Measurements from ENCODE around the gene BSND.
"Not testable (repeated sequence)": the region's sequence is repeated elsewhere in the genome, so short reads cannot be mapped to it uniquely, and the experiment has no call there.

The BSND gene

DNA sequence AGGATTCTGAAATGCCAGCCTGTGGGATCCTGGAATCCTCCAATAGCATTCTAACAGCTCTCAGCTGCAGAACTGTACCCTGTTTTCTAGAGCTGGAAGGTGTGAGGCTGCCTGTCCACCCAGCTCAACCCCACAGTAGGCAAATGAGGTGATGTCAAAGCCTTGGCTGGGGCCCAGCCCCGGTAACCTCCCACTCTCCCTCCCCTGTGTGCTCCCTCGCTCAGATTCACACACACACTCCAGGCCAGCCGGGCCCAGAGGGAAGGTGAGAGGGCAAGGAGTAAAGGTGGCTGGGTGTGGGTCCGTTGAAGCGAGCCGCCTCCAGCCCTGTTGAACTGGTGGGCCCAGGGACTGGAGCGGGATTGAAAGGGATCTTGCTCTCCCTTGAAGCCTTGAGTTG is at the start of gene BSND:
BSND (plus strand) TSS at position 257 of the 400 bp plus-strand sequence. CDS start 254 bp downstream, outside the sequence.
- no peak for DNase-seq

DNA sequence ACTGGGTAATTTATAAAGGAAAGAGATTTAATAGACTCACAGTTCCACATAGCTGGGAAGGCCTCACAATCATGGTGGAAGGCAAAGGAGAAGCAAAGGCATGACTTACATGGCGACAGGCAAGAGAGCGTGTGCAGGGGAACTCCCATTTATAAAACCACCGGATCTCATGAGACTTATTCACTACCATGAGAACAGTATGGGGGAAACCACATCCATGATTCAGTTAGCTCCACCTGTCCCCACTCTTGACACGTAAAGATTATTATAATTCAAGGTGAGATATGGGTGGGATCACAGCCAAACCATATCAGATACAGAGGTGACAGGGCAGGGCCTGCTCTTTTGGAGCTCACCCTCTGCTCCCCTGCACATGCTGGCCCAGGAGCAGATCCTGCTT is 49.7 kb upstream of the BSND start:
- no peak for DNase-seq

DNA sequence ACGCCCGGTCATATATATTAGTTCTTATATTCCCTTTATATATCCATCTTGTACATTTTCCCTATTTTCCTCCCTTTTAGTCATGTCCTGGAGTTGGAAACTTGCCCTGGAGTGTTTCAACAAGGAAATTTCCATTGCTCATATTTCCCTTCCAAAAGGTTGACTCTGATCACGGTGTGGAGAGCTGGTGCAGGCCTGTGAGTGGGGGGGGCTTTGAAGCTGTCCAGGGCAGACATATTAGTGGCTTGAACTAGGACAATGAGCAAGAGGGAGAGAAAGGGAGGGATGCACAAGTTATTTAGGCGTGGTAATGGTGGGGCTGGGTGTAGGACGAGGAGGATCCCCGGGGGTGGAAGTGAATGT is 48.7 kb upstream of the BSND start:
- no peak for DNase-seq

DNA sequence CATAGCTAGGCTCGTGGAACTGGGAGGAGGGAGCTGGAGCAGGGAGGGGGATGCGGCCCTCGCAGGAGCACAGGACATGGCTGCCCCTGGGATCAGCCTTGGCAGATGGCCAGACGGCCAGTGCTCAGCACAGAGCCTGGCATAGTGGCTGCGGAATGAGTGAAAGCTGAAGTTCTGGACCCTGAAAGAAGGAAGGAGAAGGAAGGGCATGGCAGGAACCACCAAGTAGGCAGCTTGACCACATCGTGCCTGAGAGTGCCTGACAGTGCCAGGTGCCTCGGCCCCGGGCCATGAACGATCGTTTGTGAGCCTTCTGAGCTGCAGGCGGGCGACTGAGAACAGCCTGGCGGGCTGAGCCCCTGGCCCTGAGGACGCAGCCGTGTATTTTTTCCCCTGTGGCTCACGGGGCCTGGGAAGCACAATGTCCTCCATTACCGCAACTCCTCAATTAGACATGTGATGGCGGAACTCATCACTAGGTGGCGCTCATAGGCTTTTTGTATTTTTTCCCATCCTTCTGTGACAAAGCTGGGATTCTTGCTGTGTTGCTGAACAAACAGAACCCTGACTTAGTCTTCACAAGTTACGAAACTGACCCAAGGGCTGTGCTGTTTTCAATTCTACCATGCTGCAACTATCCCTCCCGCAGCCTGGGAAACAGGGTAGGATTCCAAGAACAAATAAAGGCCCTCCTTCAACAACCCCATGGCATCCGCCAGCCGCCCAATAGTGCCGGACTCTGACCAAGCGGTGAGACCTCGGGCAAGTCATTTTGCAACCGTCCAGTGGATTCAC is 48.2 kb upstream of the BSND start:
- peak; percentile 29 for DNase-seq

DNA sequence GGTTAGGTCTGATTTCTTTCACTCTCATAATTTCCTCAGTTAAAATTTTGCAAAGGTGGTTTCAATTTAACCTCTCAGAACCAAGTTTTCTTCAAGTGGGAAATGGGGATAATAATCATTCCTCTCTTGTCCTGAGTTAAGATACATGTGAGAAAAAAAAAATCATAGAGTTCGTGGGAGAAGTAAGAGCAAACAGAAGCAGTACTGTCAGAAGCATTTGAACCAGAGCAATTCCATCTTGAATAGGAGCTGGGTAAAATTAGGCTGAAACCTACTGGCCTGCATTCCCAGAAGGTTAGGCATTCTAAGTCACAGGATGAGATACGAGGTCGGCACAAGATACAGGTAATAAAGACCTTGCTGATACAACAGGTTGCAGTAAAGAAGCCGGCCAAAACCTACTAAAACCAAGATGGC is 46.9 kb upstream of the BSND start:
- DNase-seq = no peak

DNA sequence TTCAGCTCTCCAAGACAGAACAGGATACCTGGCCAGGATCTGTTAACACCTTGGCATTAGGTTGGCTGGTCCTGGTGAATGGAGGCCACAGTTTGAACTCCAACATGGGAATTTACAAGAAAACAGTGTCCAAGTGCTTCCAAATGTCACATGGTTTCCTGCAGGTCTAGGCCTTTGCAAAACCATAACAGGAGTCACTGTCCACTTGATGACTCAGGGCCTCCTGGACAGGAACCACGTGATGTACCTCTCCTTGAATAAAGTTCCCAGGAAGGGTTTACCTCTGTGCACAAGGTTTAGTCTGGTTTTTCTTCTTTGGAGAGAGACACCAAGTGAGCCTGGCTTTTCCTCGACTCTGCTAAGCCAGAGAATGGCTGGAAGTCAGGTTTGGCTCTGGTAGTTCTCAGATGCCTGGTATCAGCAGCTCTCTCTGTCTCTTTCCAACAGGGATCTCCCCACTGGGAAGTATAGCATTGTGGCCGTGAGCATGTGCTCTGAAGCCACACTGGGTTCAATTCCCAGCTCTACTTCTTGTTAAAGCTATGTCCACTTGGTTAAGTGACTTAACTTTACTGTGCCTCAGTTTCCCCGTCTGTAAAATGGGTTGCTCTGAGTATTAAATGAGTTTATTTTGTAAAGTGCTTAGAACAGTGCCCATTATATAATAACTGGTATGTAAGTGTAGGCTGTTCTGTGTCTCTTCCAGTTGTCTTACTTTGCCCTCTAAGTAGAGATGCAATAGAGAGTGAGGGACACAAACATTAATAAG is 45.6 kb upstream of the BSND start:
- no peak for DNase-seq

DNA sequence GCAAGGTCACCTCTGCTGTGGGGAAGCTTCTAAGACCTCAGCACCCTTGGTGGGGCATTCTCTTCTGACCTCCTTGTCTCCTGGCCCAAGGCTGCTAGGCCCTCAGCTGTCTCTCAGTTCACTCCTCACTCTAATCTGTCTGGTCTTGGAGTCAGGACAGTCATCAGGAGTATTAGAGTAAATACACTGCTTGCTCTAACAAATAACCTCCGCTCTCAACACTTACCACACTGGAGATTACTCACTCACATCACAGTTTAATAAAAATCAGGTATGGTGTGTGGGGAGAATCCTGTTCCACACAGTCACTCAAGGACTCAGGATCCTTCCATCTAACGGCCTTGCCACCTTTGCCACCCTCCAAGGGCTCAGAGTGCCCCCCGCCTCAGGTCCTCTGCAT is 44.9 kb upstream of the BSND start:
- DNase-seq = no peak

DNA sequence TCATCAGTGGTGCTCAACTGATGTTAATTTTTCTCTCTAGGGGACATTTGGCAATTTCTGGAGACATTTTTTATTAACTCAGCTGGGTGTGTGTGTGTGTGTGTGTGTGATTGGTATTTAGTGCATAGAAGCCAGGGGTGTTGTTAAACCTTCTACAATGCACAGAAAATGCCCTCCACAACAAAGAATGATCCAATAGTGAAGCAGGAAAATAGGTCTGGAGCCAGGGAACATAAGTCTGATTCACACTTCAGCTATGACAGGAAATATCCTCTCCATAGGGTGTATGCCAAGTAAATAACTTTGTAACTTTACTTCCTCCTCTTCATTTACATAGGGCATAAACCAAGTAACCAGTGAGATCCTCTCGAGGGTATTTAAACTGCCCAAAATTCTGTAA is 43.4 kb upstream of the BSND start:
- DNase-seq = no peak

DNA sequence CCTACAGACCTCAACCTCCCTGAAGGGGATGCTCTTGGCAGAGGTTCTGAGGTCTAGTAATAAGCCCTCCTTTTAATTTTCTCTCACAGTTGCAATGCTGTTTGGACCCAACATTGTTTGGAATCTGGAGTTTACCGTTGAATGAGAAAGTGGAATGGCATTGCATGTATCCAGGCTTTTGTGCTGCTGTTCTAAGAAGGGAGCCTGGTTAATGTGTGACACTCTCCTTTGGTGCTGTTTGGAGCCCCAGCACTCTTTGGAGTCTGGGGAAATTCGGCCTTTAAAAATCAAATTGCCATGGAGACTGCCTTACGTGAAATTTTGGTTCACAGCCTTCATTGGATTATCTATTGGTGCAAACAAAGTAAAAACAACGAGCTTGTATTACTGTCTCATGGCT is 42.0 kb upstream of the BSND start:
- no peak for DNase-seq

DNA sequence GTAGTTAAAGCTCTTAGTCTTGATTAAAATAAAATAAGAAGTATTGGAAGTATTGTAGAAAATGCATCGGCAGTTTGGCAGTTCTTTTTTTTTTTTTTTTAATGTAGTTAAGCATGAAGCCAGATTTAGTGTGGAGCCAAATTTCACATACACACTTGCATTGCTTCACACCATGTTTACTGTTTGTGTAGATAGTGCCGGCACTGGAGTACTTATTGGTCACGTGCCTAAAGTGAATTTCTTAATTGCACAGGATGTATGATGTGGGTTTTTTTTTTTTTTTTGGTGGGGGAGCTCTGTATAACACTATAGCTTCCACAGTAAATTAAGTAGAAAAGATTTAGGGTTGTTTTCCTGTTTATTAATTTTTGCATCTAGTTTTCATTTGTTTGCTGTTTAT is 39.5 kb upstream of the BSND start:
- no peak for DNase-seq

DNA sequence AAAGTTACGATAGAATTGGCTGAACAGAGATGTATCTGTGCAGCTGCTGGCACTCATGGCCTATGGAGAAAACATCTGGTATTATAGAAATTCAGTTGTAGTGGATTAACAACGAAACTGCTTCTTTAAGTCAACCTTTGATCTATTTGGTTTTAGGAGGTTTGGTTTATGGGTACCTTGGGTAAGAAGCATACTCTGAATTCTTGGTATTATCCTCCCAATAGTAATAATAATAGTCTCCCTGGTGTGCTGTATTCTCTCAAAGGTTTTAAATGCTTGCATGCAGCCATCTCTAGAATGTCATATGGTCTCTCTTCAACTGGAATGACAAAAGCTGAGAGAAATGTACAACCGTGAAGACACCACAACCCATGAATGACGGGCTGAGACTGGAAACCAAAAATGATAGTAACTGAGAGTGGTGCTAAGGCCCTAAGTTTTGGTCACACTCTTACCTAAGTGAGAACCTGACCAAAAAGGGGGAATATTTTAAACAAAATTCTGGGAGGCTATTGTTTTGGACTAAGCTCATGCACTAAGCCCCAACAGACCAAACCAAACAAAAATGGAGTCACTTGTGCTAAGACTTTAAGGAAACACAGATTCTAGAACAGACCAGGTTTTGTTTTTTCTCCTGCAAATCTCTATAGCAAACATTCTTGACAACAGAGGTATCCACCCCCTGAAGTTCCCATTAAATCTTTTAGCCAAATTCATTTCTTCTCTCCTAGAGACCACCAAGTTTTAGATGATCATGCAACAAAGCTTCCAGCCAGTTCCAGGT is 35.9 kb upstream of the BSND start:
- no peak for DNase-seq

DNA sequence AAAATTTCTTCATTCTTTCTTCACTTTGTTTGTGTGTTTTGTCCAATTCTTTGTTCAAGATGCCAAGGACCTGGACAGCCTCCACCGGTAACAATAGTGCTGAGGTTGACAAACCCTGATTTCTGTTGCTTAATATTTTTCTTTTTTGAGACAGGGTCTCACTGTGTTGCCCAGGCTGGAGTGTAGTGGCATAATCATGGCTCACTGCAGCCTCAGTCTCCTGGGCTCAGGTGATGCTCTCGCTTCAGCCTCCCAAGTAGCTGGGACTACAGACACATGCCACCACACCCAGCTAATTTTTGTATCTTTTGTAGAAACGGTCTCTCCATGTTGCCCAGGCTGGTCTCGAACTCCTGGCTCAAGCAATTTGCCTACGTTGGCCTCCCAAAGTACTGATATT is 34.9 kb upstream of the BSND start:
- not testable (repeated sequence) for DNase-seq

DNA sequence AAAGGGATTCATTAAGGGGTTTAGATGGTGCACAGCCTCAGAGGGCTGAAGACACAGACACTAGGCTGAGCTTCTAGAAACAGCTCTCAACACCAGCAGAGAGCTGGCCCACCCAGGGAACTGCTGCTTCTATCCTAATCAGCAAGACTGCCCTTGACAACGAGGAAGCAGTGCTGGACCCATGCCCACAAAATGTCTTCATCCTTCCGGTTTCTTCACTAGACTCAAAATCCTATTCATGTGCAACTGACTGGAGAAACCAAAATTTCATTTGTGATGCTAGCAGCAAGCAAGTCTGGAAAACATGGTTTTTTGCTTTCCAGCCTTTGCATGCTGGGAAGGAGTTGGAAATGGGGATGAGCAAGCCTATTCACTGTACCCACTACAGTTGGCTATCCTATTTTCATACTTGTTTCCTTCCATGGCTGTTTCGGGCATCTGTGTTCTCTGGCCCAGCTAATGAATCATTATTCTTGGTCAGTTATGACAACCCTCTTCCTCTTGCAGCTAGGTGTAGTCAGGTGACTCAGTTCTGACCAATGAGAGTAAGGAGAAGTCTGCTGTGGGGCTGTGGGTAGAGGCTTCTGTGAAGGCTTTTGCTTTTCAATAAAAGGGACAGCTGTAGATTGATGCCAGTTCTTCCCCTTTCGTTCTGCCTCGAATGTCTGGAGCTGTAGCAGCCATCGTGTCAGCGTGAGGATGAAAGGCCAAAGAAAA is 33.0 kb upstream of the BSND start:
- DNase-seq = no peak

DNA sequence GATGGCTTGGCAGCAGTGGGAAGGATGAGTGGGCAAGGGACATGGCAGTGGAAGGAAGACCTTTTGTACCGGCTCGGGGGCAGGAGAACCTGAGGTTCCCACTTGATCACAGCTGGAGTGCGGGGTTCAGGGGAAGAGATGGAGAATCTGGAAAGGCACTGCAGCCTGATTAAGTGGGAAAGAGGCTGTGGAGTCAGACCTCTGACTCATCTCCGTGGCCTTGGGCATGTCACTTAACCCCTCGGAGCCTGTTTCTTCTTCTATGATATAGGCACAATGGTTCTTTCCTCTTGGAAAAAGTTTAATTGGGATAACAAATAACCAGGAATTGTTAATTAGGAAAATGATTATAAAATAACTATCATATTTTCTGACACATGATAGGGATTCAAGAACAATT is 31.4 kb upstream of the BSND start:
- DNase-seq = no peak

DNA sequence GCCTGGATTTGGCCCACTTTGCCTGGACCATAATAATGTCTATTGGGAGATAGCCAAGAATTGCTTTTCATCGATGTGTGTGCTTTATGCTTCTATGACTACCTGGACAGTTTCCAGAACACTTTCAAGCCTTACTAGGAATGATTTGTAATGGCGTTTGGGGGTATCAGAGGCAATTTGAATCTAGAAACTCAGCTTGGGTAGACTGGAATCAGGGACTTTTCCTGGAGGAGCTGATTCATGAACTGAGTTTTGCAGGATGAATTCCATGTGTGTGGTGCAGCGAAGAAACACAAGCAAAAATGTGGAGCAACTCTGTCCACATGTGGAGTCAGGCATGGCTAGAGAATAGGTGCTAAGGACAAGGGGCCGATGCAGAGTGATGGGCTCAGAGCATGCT is 30.2 kb upstream of the BSND start:
- no peak for DNase-seq

DNA sequence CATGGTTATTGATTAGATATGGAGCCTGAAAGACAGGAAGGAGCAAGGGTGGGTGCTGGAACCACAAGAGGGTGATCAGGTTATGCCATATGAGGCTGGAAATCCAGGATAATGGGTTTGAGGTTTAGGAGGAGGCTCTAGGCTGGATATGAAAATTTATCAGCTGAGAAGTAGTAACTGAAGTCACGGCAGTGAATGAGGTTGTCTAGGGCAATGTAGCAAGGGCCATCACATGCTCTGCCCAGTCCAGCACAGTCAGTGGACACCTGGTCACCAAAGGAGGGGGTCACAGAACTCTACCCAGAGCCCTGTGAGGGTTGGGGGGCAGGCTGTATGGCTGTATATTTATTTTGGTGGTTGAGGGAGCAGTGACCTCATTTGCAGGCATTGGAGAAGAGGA is 28.9 kb upstream of the BSND start:
- DNase-seq = no peak

DNA sequence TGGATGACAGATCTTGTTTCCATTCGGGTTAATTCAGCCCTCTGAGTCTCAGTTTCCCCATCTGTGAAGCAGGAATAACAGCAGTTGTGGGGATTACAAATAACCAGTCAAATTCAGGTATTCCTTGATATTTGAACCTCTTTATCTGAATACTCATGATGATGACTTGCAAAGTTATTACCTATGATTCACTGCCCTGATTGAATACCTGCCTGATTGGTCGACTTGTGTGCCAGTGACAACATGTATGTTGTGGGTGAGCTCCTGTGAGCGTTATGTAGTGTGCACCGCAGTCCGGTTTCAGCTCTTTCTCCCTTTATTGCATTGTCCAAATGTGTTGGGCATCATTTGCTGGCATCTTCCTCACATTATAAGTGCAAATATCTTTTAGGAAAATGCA is 27.8 kb upstream of the BSND start:
- no peak for DNase-seq

DNA sequence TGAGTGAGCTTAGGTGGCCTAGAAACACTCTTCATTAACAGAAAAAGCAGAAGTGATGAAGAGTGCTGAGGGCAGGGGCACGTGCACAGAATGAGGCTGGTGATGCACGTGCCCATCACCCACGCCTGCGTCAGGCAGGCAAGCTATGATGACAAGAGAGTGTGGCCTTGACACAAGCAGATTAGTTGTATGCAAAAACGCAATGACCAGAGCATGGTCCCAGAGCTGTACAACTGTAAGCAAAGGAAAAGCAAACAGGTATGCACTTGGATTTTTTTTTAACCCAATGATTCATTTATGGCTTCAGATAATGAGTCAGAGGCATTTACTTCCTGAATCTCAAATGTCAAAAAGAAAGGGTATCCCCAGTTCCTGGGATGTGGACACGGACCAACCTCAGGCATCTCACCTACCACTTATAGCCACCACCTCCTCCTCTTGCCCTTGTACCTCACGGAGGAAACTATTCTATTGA is 27.4 kb upstream of the BSND start:
- DNase-seq = no peak

DNA sequence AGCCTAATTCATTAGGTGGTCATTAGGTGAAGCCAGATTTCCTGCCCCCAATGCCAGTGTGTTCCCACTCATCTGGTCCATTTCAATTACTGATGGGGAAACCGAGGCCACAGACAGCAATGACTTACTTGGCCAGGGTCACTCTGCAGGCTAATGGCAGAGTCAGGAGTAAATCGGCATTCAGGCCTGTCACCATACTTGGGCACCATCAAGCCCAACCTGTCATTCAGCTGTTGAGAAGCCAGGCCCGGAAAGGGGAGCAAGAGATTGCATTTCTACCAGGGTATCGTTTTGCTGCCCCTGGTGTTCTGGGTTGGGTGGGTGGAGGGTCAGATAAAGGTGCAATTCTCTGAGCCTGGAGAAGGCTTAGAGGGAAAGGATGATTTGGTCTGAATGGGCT is 26.3 kb upstream of the BSND start:
- DNase-seq = no peak

DNA sequence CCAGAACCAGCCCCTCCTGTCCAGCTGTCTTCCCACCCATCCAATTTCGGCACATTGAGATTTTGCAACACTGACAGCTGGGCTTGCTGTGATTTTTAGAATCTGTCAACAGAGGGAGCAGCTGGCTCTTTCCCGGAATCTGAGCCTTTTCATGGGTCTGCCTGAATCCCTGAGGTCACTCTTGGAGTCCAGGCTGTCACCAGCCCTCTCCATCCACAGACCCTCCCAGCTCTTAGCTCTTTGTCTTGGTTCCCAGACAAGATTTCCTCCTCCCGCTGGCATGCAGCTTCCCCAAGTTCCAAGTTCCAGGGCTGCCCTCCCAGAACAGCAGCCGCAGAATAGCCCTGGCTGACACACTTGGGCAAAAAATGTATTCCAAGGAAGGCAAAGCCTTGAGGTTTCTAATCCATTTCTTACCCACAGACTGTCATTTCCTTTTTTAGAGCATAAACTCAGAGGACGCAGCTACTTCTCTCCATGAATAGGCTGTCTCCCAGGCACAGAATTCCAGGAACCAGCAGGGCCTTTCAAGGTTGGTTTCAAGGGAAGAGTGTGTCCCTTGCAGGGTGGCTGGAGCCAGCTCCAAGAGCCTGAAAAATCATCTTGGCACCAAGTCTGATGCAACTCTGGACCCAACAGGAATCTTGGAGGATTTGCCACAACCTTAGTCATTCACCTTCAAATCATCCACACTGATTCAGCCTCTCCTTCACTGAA is 25.4 kb upstream of the BSND start:
- DNase-seq = no peak

DNA sequence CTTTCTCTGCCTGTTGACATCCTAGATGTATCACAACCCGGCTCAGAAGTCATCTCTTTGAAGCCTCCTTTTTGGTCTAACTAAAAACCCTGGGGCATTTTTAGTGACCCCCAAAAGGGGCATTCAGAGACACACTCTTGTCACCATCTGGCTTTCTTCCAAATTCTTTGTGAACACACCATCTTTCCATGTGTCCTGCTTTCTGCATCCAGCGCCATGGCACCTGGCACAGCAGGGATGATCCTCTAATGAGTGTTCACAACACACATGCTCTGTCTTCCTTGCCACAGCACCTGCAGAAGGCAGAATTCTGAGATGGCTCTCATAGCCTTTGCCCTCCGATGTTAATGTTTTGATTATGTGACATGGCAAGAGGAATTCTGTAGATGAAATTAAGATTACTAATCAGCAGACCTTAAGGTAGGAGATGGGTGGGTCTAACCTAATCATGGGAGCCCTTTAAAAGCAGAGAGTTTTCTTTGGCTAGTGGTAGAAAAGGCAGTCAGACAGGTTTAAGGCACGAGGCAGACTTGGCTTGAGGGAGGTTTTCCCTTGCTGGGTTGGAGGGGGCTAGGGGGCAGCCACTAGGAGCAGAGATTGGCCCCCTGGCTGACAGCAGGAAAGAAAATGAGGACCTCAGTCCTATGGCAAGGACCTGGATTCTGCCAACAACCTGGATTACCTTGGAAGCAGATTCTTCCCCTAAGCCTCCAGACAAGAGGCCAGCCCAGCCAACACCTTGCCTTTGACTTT is 23.2 kb upstream of the BSND start:
- DNase-seq = no peak

DNA sequence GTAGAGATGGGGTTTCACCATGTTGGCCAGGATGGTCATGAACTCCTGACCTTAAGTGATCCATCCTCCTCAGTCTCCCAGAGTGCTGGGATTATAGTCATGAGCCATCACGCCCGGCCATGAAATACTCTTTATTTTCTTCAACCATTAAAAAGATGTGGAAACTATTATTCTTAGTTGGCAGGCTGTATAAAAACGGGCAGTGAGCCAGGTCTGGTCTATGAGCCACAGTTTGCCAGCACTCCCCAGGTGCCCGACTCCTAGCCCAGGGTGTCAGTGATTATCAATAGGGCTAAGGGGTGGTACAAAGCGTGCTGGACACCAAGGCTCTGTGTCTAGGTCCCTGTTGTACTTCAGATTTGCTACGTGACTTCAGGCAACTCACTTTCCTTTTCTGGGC is 22.0 kb upstream of the BSND start:
- DNase-seq = no peak
